ENCODE results near the gene SYTL2.

GRCh38 chr11:85710917-85711316, 100.0 kb downstream of the SYTL2 start:
- no peak for TF ChIP-seq CTCF (conservative IDR thresholded peaks at IDR 0.05; ENCODE audit: low read length)
- TF ChIP-seq EZH2phosphoT487 (IDR thresholded peaks at IDR 0.05; ENCODE audit: borderline replicate concordance), result no peak
